Parathyroid adenoma (tissue), 2 donors: ENCODE data around the gene BICD1.
"Not testable (repeated sequence)": the region's sequence is repeated elsewhere in the genome, so short reads cannot be mapped to it uniquely, and the experiment has no call there.

Experiments used
- H2AFZ ChIP-seq: fragments of 300-600 bp; sonication (generic); one replicate; pipeline ENCODE4 v1.7.0; 2017; ENCODE audit warnings: antibody characterized with exemption, mild to moderate bottlenecking
- H3K27ac ChIP-seq: fragments of 300-600 bp; sonication (generic); one replicate; pipeline ENCODE4 v1.7.0; 2017
- H3K27me3 ChIP-seq: fragments of 300-600 bp; sonication (generic); one replicate; pipeline ENCODE4 v1.7.0; 2017; ENCODE audit warnings: low read length; ENCODE audit not compliant: control insufficient read depth, insufficient read depth
- H3K36me3 ChIP-seq: fragments of 300-600 bp; sonication (generic); one replicate; pipeline ENCODE4 v1.7.0; 2017; ENCODE audit warnings: low read length; ENCODE audit not compliant: control insufficient read depth, insufficient read depth
- H3K4me1 ChIP-seq: fragments of 300-600 bp; sonication (generic); one replicate; pipeline ENCODE4 v1.7.0; 2017; ENCODE audit warnings: control low read depth
- H3K4me2 ChIP-seq: fragments of 300-600 bp; sonication (generic); one replicate; pipeline ENCODE4 v1.7.0; 2017; ENCODE audit warnings: low read length
- H3K4me3 ChIP-seq: fragments of 300-600 bp; sonication (generic); one replicate; pipeline ENCODE4 v1.7.0; 2017; ENCODE audit warnings: low read depth, low read length
- H3K79me2 ChIP-seq: fragments of 300-600 bp; sonication (generic); one replicate; pipeline ENCODE4 v1.7.0; 2017; ENCODE audit warnings: control low read depth
- H3K9ac ChIP-seq: fragments of 300-600 bp; sonication (generic); one replicate; pipeline ENCODE4 v1.7.0; 2017; ENCODE audit warnings: mild to moderate bottlenecking
- H3K9me3 ChIP-seq: fragments of 300-600 bp; sonication (generic); one replicate; pipeline ENCODE4 v1.7.0; 2017; ENCODE audit warnings: low read length; ENCODE audit not compliant: control insufficient read depth
- CTCF ChIP-seq: fragments of 300-600 bp; sonication (generic); IDR thresholded peaks from one replicate; pipeline ENCODE4 v1.7.0; 2017; ENCODE audit warnings: antibody characterized with exemption, mild to moderate bottlenecking
- donor health status: primary hyperparathyroidism.

Gene BICD1

GRCh38 chr12:32230613-32230993, 124.0 kb downstream of the BICD1 start:
- no peaks in the 10 kb centered on the region for H3K9me3 ChIP-seq
- no peak overlapping the region for H3K9ac ChIP-seq
- no peaks in the 10 kb centered on the region for H3K36me3 ChIP-seq
- TF ChIP-seq CTCF = no peak
- H3K4me1 ChIP-seq = peaks cover 4% of the 10 kb centered on the region
- H3K4me2 ChIP-seq = no peak overlapping the region
- no peak overlapping the region for H3K27ac ChIP-seq
- H3K79me2 ChIP-seq = no peaks in the 10 kb centered on the region
- H3K27me3 ChIP-seq = no peaks in the 10 kb centered on the region
- no peak overlapping the region for H3K4me3 ChIP-seq
- H2AFZ ChIP-seq = no peak overlapping the region

- H2AFZ ChIP-seq, H3K27ac ChIP-seq, H3K9me3 ChIP-seq, H3K4me3 ChIP-seq, H3K9ac ChIP-seq, H3K36me3 ChIP-seq, H3K4me2 ChIP-seq, H3K27me3 ChIP-seq, H3K4me1 ChIP-seq, H3K79me2 ChIP-seq: not testable (repeated sequence)
Observed at GRCh38 chr12:32231361-32231760, 124.7 kb downstream of the BICD1 start.

- Histone ChIP-seq H3K27me3 (no peaks in the 10 kb centered on the region), H3K4me1 (peaks cover 4% of the 10 kb centered on the region), H3K79me2 (peaks cover 7% of the 10 kb centered on the region), H3K9me3 (no peaks in the 10 kb centered on the region), H3K4me2 (peak overlapping the region; percentile 30), H3K4me3 (no peak overlapping the region), H2AFZ (no peak overlapping the region), H3K9ac (no peak overlapping the region), H3K27ac (no peak overlapping the region), H3K36me3 (no peaks in the 10 kb centered on the region)
- no peak for TF ChIP-seq CTCF
Observed at GRCh38 chr12:32233568-32233967, 126.9 kb downstream of the BICD1 start.

- Histone ChIP-seq H3K79me2 (peaks cover 7% of the 10 kb centered on the region), H3K36me3 (no peaks in the 10 kb centered on the region), H3K9ac (no peak overlapping the region), H3K27me3 (no peaks in the 10 kb centered on the region), H3K4me2 (no peak overlapping the region), H3K27ac (no peak overlapping the region), H3K9me3 (no peaks in the 10 kb centered on the region), H3K4me1 (peaks cover 4% of the 10 kb centered on the region), H2AFZ (no peak overlapping the region), H3K4me3 (no peak overlapping the region)
- no peak for TF ChIP-seq CTCF
Observed at GRCh38 chr12:32235251-32235650, 128.6 kb downstream of the BICD1 start.

- Histone ChIP-seq H3K9ac (no peak overlapping the region), H3K36me3 (no peaks in the 10 kb centered on the region), H3K4me3 (no peak overlapping the region), H3K9me3 (no peaks in the 10 kb centered on the region), H3K27me3 (no peaks in the 10 kb centered on the region), H2AFZ (no peak overlapping the region), H3K79me2 (peaks cover 10% of the 10 kb centered on the region), H3K4me1 (no peaks in the 10 kb centered on the region), H3K4me2 (no peak overlapping the region), H3K27ac (no peak overlapping the region)
- no peak for TF ChIP-seq CTCF
Observed at GRCh38 chr12:32240162-32240561, 133.5 kb downstream of the BICD1 start.
